ENCODE results near the gene HIVEP2.

Gene HIVEP2

DNA sequence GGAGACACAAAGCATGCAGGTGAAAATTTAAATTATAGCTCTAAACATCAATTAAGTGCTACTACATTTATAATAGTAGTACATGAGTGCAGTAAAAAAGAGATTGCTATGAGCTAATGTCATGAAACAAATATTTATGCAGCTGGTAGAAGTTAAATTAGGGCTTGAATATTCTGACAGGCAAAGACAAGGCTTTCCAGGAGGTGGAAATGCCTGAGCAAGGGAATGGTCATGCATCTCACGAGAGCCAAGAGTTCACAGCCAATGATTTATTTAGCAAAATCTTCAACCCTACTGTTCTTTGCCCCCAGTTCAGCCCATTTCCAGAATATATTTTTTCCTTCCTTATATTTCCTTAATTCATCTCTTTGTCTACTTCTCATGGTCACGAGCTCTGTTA, 128.9 kb downstream of the HIVEP2 start:
- H3K9me3 ChIP-seq (ENCODE audit: control insufficient read depth, insufficient read depth, low read length) = no peaks in the 10 kb centered on the region
- no peak overlapping the region for H3K9ac ChIP-seq (ENCODE audit: low read depth, low read length)

GRCh38 chr6:142811923-142812322, 133.1 kb downstream of the HIVEP2 start:
- H3K9me3 ChIP-seq (ENCODE audit: control insufficient read depth, insufficient read depth, low read length) = no peaks in the 10 kb centered on the region
- no peaks in the 10 kb centered on the region for H3K36me3 ChIP-seq (ENCODE audit: insufficient read depth, low read length)
- H3K9ac ChIP-seq (ENCODE audit: low read depth, low read length) = no peak overlapping the region
- peaks cover 15% of the 10 kb centered on the region for H3K4me1 ChIP-seq (ENCODE audit: insufficient read depth, low read length)

More for the DNA sequence above, 128.9 kb downstream of the HIVEP2 start:
- no peaks in the 10 kb centered on the region for H3K36me3 ChIP-seq (ENCODE audit: insufficient read depth, low read length)
- peaks cover 25% of the 10 kb centered on the region for H3K4me1 ChIP-seq (ENCODE audit: insufficient read depth, low read length)

DNA sequence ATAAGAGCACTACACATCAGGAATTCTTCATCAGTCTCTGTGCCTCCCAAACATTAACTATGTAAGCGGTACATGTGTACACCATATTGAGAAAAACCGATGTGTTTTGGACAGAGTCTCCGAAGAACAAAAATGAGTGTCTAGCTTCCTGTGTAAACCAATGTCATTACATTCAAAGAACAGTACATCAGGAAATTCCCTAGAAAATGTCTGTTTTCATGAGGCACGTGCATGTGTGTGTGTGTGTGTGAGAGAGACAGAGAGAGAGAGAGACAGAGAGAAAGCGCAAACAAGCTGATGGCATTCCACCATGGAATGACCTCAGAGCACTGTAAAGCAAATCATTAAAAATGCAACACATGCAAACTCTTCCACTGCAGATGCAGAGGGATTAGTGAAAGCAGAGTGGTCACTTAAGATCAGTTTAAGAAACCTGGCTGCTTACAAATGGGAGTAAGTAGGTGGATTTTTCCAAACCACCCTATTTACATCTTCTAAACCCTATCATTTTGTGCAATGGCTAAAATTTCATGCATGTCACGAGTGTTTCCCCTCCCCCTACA, 133.9 kb downstream of the HIVEP2 start:
- Histone ChIP-seq H3K4me1 (ENCODE audit: insufficient read depth, low read length) (peaks cover 15% of the 10 kb centered on the region), H3K36me3 (ENCODE audit: insufficient read depth, low read length) (no peaks in the 10 kb centered on the region), H3K9me3 (ENCODE audit: control insufficient read depth, insufficient read depth, low read length) (no peaks in the 10 kb centered on the region), H3K9ac (ENCODE audit: low read depth, low read length) (no peak overlapping the region)

GRCh38 chr6:142809947-142810346, 135.0 kb downstream of the HIVEP2 start:
- Histone ChIP-seq H3K36me3 (ENCODE audit: insufficient read depth, low read length) (no peaks in the 10 kb centered on the region), H3K9me3 (ENCODE audit: control insufficient read depth, insufficient read depth, low read length) (no peaks in the 10 kb centered on the region)

DNA sequence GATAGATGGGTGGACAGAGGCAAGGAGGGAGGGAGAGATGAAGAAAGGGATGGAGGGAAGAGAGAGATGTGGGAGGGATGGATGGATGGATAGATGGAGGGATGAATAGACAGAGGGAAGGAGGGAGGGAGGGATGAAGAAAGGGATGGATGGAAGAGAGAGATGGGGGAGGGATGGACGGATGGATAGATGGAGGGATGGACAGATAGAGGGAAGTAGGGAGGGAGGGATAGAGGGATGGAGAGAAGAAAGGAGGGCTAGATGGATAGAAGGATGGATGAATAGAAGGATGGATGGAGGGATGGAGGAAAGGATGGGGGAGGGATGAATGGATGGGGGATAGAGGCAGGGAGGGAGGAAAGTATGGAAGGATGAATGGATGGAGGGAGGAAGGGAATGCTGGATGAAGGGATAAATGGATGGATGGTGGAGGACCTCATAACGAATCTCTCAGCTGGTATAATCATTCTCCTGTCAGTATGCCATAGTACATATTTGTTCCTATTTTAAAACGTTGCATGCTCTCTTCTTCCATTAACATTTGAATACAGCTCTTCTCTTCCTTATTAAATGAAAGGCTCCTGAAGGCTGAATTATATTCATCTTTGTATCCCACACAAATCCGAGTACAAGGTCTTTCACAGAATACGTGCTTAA, 136.4 kb downstream of the HIVEP2 start:
- Histone ChIP-seq H3K9ac (ENCODE audit: low read depth, low read length) (no peak overlapping the region), H3K9me3 (ENCODE audit: control insufficient read depth, insufficient read depth, low read length) (no peaks in the 10 kb centered on the region), H3K4me1 (ENCODE audit: insufficient read depth, low read length) (peaks cover 15% of the 10 kb centered on the region), H3K36me3 (ENCODE audit: insufficient read depth, low read length) (no peaks in the 10 kb centered on the region)

More at GRCh38 chr6:142809947-142810346, 135.0 kb downstream of the HIVEP2 start:
- Histone ChIP-seq H3K9ac (ENCODE audit: low read depth, low read length) (no peak overlapping the region), H3K4me1 (ENCODE audit: insufficient read depth, low read length) (peaks cover 15% of the 10 kb centered on the region)

- Histone ChIP-seq H3K4me1 (ENCODE audit: insufficient read depth, low read length) (peaks cover 3% of the 10 kb centered on the region; the same call in 1 of the 2 replicates), H3K36me3 (ENCODE audit: insufficient read depth, low read length) (no peaks in the 10 kb centered on the region), H3K9ac (ENCODE audit: low read depth, low read length) (no peak overlapping the region), H3K9me3 (ENCODE audit: control insufficient read depth, insufficient read depth, low read length) (no peaks in the 10 kb centered on the region)
Observed at GRCh38 chr6:142805042-142805441, 139.9 kb downstream of the HIVEP2 start.

GRCh38 chr6:142804490-142804889, 140.5 kb downstream of the HIVEP2 start:
- Histone ChIP-seq H3K4me1 (ENCODE audit: insufficient read depth, low read length) (peaks cover 3% of the 10 kb centered on the region; the same call in 1 of the 2 replicates), H3K36me3 (ENCODE audit: insufficient read depth, low read length) (no peaks in the 10 kb centered on the region), H3K9me3 (ENCODE audit: control insufficient read depth, insufficient read depth, low read length) (no peaks in the 10 kb centered on the region), H3K9ac (ENCODE audit: low read depth, low read length) (no peak overlapping the region)

DNA sequence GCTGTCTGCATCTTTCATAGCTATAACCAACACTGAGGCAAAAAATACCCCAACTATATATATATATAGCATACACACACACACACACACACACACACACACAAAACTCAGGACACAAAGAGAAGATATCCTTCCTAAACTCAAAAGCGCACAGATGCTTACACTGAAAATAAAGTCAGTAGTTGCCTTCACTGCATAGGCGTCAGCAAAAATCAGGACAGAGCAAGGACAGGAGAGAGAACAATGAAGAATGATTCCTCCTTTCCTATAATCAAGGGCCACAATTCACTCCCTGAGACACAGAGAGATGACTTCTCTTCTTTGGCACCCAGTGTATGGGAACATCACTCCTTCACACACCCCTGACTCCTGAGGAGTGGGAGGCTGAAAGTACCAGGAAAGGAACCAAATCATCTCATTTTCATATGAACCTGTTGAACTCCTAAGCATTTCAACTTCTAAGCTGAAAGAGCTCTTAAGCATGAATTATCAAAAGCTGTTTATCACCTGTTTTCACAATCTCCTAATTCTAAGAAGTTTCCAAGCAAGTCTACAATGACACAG, 141.4 kb downstream of the HIVEP2 start:
- no peaks in the 10 kb centered on the region for H3K9me3 ChIP-seq (ENCODE audit: control insufficient read depth, insufficient read depth, low read length)
- peaks cover 3% of the 10 kb centered on the region; the same call in 1 of the 2 replicates for H3K4me1 ChIP-seq (ENCODE audit: insufficient read depth, low read length)

GRCh38 chr6:142803032-142803431, 141.9 kb downstream of the HIVEP2 start:
- Histone ChIP-seq H3K9ac (ENCODE audit: low read depth, low read length) (no peak overlapping the region), H3K36me3 (ENCODE audit: insufficient read depth, low read length) (no peaks in the 10 kb centered on the region), H3K4me1 (ENCODE audit: insufficient read depth, low read length) (peaks cover 3% of the 10 kb centered on the region; the same call in 1 of the 2 replicates), H3K9me3 (ENCODE audit: control insufficient read depth, insufficient read depth, low read length) (no peaks in the 10 kb centered on the region)

More for the DNA sequence above, 141.4 kb downstream of the HIVEP2 start:
- H3K36me3 ChIP-seq (ENCODE audit: insufficient read depth, low read length) = no peaks in the 10 kb centered on the region
- no peak overlapping the region for H3K9ac ChIP-seq (ENCODE audit: low read depth, low read length)

- Histone ChIP-seq H3K36me3 (ENCODE audit: insufficient read depth, low read length) (no peaks in the 10 kb centered on the region), H3K9me3 (ENCODE audit: control insufficient read depth, insufficient read depth, low read length) (no peaks in the 10 kb centered on the region), H3K4me1 (ENCODE audit: insufficient read depth, low read length) (peaks cover 3% of the 10 kb centered on the region; the same call in 1 of the 2 replicates), H3K9ac (ENCODE audit: low read depth, low read length) (no peak overlapping the region)
Observed at GRCh38 chr6:142802124-142802523, 142.9 kb downstream of the HIVEP2 start.

DNA sequence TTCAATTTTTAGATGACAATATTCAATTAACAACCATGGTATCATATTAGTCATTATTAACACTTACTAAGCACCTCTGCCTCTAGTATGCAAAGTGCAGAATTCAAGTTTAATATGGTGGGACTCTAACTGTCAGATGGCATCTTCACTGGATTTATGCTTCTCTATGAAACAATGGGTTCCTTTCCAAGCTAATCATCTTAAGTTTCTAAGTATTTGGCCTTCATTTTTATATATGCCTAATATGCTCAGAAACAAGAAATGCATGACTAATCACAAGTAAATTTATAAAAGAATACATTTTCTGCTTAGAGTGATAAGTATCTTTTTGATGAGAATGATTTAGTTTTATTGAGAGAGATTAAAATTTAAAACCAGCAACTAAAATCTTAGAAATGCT, 144.7 kb downstream of the HIVEP2 start:
- peaks cover 3% of the 10 kb centered on the region for H3K4me1 ChIP-seq (ENCODE audit: insufficient read depth, low read length)
- no peaks in the 10 kb centered on the region for H3K36me3 ChIP-seq (ENCODE audit: insufficient read depth, low read length)
- H3K9me3 ChIP-seq (ENCODE audit: control insufficient read depth, insufficient read depth, low read length) = no peaks in the 10 kb centered on the region
- H3K9ac ChIP-seq (ENCODE audit: low read depth, low read length) = no peak overlapping the region

DNA sequence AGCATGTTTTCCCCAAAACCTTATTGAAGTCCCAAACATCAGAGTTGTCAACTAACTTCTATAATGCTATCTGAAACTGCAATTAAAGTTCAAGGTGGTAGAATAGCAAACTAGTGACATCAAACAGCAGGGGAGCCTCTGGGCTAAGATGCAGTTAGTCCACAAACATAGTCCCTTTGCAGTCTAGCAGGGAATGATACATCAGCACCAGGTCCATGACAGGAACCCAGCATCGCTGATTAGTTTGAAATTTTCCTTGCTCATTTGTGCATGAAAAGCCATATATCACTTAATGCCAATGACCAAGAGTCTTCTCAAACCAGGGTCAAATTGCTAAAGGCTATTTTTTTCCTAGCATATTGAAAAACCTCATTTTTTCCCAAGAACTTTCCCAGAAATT, 145.3 kb downstream of the HIVEP2 start:
- H3K9me3 ChIP-seq (ENCODE audit: control insufficient read depth, insufficient read depth, low read length) = no peaks in the 10 kb centered on the region
- peaks cover 3% of the 10 kb centered on the region for H3K4me1 ChIP-seq (ENCODE audit: insufficient read depth, low read length)
- H3K36me3 ChIP-seq (ENCODE audit: insufficient read depth, low read length) = no peaks in the 10 kb centered on the region

DNA sequence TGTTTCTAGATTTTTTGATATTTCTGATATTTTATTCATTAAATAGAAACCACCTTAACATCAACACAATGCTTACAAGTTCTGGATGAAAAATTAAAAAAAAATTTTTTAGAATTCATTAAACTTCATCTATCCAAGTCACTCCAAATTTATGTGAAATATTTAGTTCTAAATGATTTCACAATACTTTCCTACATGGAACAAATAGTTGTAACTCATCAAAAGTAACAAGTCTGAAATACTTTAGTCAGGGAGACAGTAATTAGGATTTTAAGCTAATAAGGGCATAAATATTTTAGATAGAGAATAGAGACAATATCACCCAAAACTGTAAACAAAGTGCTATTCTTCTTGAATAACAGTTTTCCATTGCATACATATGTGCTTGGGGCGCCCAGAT, 147.8 kb downstream of the HIVEP2 start:
- H3K36me3 ChIP-seq (ENCODE audit: insufficient read depth, low read length) = no peaks in the 10 kb centered on the region
- H3K9me3 ChIP-seq (ENCODE audit: control insufficient read depth, insufficient read depth, low read length) = no peaks in the 10 kb centered on the region
- no peak overlapping the region for H3K9ac ChIP-seq (ENCODE audit: low read depth, low read length)
- H3K4me1 ChIP-seq (ENCODE audit: insufficient read depth, low read length) = no peaks in the 10 kb centered on the region; the same call in none of the 2 replicates

More for the DNA sequence above, 145.3 kb downstream of the HIVEP2 start:
- H3K9ac ChIP-seq (ENCODE audit: low read depth, low read length) = no peak overlapping the region

- Histone ChIP-seq H3K4me1 (ENCODE audit: insufficient read depth, low read length) (no peaks in the 10 kb centered on the region; the same call in 1 of the 2 replicates), H3K36me3 (ENCODE audit: insufficient read depth, low read length) (no peaks in the 10 kb centered on the region), H3K9me3 (ENCODE audit: control insufficient read depth, insufficient read depth, low read length) (no peaks in the 10 kb centered on the region), H3K9ac (ENCODE audit: low read depth, low read length) (no peak overlapping the region)
Observed at GRCh38 chr6:142796571-142796970, 148.4 kb downstream of the HIVEP2 start.

- Histone ChIP-seq H3K9ac (ENCODE audit: low read depth, low read length) (no peak overlapping the region), H3K4me1 (ENCODE audit: insufficient read depth, low read length) (no peaks in the 10 kb centered on the region; the same call in 1 of the 2 replicates), H3K36me3 (ENCODE audit: insufficient read depth, low read length) (no peaks in the 10 kb centered on the region), H3K9me3 (ENCODE audit: control insufficient read depth, insufficient read depth, low read length) (no peaks in the 10 kb centered on the region)
Observed at GRCh38 chr6:142796024-142796423, 149.0 kb downstream of the HIVEP2 start.
